CD4-positive, alpha-beta T cell treated with Interleukin-1 beta for 1 hour (primary cell): Measurements from ENCODE around the gene SLC1A2.
A peak's percentile ranks its signal among the peaks of the same experiment; 100 is the strongest.

Source experiments
- DNase-seq, 2 donors: peaks; one replicate each; pipeline ENCODE4 v3.0.0-alpha.2; 2020 to 2022

SLC1A2 gene

DNA sequence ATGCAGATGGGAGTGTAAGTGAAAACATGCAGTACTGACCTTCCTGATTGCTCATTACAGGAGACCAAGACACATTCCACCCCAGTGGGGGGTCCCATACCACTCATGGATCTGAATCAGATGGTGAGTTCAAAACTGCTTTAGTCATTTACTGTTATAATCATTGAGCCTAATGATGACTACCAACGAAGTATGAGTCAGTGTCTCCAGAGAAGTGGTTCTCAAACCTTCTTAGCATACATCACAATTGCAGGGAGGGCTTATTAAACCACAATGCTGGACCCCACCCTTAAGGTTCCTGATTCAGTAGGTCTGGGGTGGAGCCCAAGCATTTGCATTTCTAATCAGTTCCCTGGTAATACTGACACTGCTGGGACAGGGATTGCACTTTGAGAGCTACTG, 204.6 kb downstream of the SLC1A2 start:
- DNase-seq, result peak; percentile 30 to 61

DNA sequence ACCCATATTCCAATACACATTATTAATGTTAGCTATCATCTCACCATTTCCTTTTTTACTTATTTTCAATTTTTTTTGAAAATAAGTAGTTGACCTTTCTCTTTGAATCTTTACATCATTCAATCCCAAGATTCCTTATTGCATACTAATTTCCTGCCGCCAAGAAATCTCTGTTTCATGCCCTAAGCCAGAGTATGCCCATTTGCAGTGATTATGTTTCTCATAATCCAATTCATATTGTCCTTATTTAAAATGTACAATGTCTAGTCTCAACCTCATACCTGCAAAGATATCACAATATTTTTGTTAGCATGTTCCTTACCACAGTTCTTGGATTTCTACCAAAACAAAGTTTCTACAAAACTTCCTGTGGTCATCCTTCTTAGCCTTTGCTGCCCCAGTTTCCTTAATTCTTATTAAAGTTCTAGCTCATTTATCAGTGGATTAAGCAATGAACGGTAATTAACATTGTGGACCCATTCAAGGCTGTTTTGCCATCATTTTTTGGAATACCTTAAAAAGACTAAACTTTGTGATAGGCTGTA, 205.1 kb downstream of the SLC1A2 start:
- no peak for DNase-seq

DNA sequence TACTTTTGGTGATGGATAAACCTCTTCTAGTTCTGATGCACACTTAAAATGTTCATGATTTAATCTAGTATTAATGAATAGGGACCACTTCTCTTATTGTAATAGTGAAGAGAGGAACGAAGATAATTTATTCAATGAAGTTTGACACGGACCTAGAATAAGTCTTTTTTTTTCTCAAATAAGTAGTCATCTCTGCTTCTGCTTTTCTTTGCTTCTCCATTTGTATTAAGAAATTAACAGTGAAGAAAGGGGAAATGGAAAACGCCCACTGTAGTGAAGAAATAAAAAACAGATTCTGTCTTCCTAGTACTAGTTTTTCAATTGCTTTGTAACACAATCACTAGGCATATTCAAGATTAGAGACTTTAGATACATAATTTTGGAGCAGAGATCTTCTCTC, 207.4 kb downstream of the SLC1A2 start:
- no peak for DNase-seq

DNA sequence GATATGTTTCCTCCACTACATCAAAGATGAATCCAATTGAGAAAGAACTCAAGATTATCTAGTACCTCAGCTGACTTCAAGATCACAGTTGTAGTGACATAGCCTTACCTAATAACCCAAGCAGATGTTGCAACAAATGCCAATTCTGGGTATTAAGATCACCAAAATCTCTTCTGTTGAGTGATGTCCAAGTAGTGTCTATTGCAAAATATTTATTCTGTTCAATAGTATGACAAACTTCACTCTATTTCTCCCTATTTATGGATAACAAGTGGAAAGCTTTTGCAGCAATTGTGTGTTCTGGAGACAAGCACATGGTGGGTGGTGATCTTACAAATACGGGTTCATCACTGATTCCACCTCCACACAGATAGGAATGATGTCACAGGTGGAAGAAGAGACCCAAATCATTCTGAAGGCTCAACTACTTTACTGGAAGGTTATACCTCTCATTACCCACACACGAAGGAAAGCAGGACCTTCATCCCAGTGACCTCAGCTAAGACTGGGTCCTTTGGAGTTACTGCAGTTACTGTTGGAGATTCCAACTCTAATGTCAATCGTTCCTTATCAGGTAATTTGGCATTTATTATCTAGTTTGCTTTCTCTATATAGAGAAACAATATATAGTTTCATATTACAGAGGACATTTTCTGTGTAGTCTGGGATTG, 208.3 kb downstream of the SLC1A2 start:
- no peak for DNase-seq

DNA sequence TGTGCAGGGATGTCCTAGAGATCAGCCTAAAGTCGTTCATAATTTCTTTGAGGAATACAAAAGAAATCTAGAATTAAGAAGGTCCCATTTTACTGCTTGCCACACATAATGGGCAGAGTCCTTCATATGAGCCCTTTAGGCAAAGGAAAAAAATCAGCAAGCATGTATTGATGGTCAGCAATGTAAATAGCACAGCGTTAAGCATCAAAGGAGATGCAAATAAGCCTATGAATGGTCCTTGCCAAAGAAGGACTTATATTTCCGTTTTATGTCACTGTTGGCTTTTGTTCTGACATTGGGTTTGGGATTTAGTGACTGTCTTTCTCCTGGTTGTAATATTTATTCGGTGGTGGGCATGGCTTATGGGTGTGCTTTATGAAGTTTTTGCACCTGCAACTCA, 210.6 kb downstream of the SLC1A2 start:
- DNase-seq, result no peak

DNA sequence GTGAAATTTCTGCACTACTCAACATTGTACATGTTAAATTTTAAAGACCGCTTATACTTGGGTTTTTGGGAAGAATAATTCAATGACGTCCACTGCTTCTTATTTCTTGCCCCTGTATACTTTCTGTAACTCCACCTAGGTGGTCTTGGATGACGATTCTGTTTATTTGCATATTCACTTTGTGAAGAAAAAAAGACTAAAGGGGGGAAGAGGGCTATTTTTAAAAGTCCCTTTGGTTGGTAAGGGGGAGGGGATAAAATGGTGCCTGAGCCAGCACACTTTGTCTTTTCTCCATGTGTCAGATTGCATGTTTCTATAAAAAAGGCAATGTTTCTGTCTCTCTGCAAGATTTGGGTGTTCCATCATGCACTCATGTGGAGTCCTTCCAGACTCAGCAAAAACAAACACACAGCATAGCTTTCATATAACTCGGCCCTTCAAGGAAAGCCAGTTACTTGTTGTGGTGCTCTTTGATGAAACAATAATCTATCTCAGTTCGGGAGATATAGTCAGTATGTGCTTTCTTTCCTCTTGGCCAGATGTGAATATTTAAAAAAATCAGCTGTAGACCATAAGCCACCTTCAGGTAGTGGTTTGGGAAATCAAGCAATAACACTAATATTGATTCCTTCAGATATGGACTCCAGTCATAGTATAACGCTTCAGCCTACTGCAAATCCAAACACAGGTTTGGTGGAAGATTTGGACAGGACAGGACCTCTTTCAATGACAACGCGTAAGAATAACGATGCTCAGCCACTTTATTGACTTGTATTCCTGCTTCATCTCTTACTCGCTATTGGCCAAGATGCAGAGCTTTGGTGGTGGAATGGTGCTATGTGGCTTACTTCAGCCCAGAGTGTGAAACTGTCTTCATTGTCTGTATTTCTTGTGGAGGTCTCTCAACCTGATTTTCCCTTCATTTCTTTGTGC, 211.6 kb downstream of the SLC1A2 start:
- DNase-seq, result no peak

DNA sequence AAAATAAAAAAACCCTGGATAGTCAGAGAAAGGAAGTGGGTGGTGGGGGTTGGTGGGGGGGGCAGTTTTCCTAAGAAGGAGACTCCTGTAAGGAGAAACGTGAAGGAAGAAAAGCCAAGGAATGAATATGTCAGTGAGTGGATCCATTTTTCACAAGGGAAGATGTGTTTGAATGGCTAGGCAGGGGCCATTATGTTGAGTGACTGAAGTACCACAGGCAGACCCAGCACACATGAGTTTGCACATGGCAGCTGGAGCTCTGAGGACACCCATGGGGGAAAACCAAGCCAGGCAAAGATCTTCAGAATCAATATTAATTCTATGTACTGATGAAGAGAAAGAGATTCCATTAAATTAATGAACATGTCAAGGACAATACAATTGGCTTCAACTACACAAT, 212.7 kb downstream of the SLC1A2 start:
- no peak for DNase-seq

DNA sequence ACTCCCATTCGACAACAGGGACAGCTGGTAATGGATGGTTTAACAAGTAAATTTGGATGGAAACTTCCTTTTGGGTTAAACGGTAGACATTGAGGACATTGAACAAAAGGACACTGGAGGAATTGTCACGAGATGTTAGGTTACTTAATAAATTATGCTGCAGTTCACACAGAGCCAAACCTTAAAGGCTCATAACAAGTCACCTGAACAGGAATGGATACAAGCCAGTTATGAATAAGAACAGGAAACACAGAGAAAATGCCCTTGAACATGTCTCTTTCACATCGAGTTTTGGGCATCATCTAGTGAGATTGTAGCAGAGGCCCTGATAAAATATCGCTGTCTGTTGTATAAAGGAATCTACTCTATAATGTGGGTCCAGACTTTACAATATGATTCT, 214.7 kb downstream of the SLC1A2 start:
- DNase-seq, result no peak
